ENCODE data around the gene DNAH9. TPM values are rescaled to one million over a fixed set of nuclear protein-coding genes. Genes with fewer than 3 reads are reported as not detected.

The DNAH9 gene
- total RNA-seq, 5 donors from 2014 or later (not counting 1 experiment from before 2014, with no cell fraction given) = not detected

DNA sequence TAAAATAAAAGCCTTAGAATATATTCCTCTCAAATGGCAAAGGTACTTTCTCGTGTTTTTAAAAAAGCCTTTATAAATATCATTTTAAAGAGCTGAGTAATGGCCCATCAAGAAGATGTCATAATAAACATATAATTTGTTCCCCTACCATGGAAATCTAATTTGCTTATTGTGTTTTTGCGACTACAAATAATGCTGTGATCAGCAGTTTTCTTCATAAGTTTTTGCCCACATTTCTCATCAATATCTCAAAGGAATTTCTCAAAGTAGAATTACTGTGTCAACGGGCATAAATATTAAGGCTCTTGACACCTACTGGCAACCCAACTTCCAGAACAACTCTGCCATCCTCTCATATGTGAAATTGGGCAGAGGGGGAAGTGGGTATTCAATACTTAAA, 381.5 kb downstream of the DNAH9 start:
- no peaks in the 10 kb centered on the region for H3K4me1 ChIP-seq (ENCODE audit: control insufficient read depth in 1 of 2, extremely low read depth in 1 of 2, insufficient read depth in 2 of 2, low read length in 2 of 2)
- DNase-seq = no peak
- no peaks in the 10 kb centered on the region for H3K9me3 ChIP-seq
- no peaks in the 10 kb centered on the region for H3K27me3 ChIP-seq (replicated peaks in 1 of 2; ENCODE audit: control insufficient read depth in 2 of 2, extremely low read depth in 1 of 2, insufficient read depth in 2 of 2, low read length in 1 of 2)
- H3K36me3 ChIP-seq (ENCODE audit: control insufficient read depth in 2 of 2, extremely low read depth in 1 of 2, insufficient read depth in 1 of 2, low read length in 1 of 2) = peaks cover 4 to 54% of the 10 kb centered on the region in 2 donors
- H3K4me1 Mint-ChIP-seq = peaks cover 0 to 4% (median 4%) of the 10 kb centered on the region in 3 donors
- POLR2A ChIA-PET = no interaction called here
- no peaks in the 10 kb centered on the region for H3K27me3 Mint-ChIP-seq
- H3K27ac ChIP-seq (ENCODE audit: low read length) = no peak overlapping the region
- CTCF ChIA-PET = no interaction called here
- ATAC-seq (replicated peaks in 1 of 4) = no peak
- no peak overlapping the region for H3K4me3 Mint-ChIP-seq
- whole genome bisulfite sequencing (ENCODE audit: insufficient coverage) = no CpG with 5 or more reads among the region's 3 CpGs
- H3K36me3 Mint-ChIP-seq = peaks cover 84% of the 10 kb centered on the region
- peaks cover 0 to 6% (median 0%) of the 10 kb centered on the region in 3 donors for H3K9me3 Mint-ChIP-seq
- no peak overlapping the region for H3K4me3 ChIP-seq (ENCODE audit: control insufficient read depth in 1 of 2, extremely low read depth in 1 of 2, low read length in 1 of 2)
- H3K27ac Mint-ChIP-seq = no peak overlapping the region

DNA sequence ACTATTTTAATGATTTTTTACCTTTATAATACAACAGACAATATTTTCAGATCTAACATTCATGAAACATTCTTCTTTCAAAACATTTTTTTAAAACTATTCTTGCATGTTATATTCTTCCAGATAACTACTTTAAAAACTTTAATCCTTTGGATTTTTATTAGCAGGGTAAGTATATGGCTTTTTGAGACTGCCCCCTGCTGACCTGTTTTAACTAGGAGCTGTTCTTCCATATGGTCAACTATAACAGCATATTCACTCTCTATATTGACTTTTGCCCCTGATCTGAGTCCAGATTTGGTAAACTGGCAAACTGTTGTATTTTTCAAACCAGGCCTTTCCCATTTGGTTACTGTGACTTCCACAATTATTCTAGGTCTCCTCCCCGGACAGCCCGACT, 382.5 kb downstream of the DNAH9 start:
- peaks cover 82% of the 10 kb centered on the region for H3K36me3 Mint-ChIP-seq
- Histone ChIP-seq H3K4me3 (ENCODE audit: control insufficient read depth in 1 of 2, extremely low read depth in 1 of 2, low read length in 1 of 2) (no peak overlapping the region), H3K27ac (ENCODE audit: low read length) (no peak overlapping the region), H3K27me3 (replicated peaks in 1 of 2; ENCODE audit: control insufficient read depth in 2 of 2, extremely low read depth in 1 of 2, insufficient read depth in 2 of 2, low read length in 1 of 2) (no peaks in the 10 kb centered on the region), H3K9me3 (no peaks in the 10 kb centered on the region), H3K4me1 (ENCODE audit: control insufficient read depth in 1 of 2, extremely low read depth in 1 of 2, insufficient read depth in 2 of 2, low read length in 2 of 2) (no peaks in the 10 kb centered on the region), H3K36me3 (ENCODE audit: control insufficient read depth in 2 of 2, extremely low read depth in 1 of 2, insufficient read depth in 1 of 2, low read length in 1 of 2) (peaks cover 8 to 63% of the 10 kb centered on the region in 2 donors)
- no peak overlapping the region for H3K27ac Mint-ChIP-seq
- no peak for DNase-seq
- no peaks in the 10 kb centered on the region for H3K27me3 Mint-ChIP-seq
- peaks cover 0 to 4% (median 4%) of the 10 kb centered on the region in 3 donors for H3K4me1 Mint-ChIP-seq
- 79% methylated on average over 2 of the region's 2 CpGs for WGBS (ENCODE audit: insufficient coverage)
- no peaks in the 10 kb centered on the region for H3K9me3 Mint-ChIP-seq
- no peak for ATAC-seq (replicated peaks in 1 of 4)
- POLR2A ChIA-PET = no interaction called here
- H3K4me3 Mint-ChIP-seq = no peak overlapping the region
- CTCF ChIA-PET = interaction anchor here (0.6 to 0.7 kb wide), 4 partner anchors 13 to 1285 kb away, joined by 3 to 4 read pairs (median 3); no protein-coding TSS in a partner anchor

DNA sequence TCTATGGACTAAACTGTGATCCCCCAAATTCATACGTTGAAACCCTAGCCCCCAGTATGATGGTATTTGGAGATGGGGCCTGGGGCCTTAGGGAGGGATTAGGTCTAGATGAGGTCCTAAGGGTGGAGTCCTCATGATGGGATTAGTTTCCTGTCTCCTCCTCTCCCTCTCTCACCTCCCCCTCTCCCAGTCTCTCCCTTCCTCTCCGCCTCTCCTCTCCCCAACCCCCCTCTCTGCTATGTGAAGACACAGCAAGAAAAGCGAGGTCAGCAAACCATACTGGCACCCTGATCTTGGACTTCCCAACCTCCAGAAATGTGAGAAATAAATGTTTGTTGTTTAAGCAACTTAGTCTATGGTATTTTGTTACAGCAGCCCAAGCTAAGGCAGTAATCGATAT, 383.6 kb downstream of the DNAH9 start:
- DNase-seq (no peak), ATAC-seq (replicated peaks in 1 of 4) (no peak)
- no peak overlapping the region for H3K27ac Mint-ChIP-seq
- no peaks in the 10 kb centered on the region for H3K27me3 Mint-ChIP-seq
- ChIA-PET POLR2A (no interaction called here), CTCF (interaction anchor here in 1 of 2 donors (0.7 kb wide), 1 partner anchor 52 kb away, joined by 6 read pairs; no protein-coding TSS in a partner anchor)
- Histone ChIP-seq H3K4me1 (ENCODE audit: control insufficient read depth in 1 of 2, extremely low read depth in 1 of 2, insufficient read depth in 2 of 2, low read length in 2 of 2) (no peaks in the 10 kb centered on the region), H3K36me3 (ENCODE audit: control insufficient read depth in 2 of 2, extremely low read depth in 1 of 2, insufficient read depth in 1 of 2, low read length in 1 of 2) (peaks cover 8 to 71% of the 10 kb centered on the region in 2 donors), H3K4me3 (ENCODE audit: control insufficient read depth in 1 of 2, extremely low read depth in 1 of 2, low read length in 1 of 2) (no peak overlapping the region), H3K27ac (ENCODE audit: low read length) (no peak overlapping the region), H3K27me3 (replicated peaks in 1 of 2; ENCODE audit: control insufficient read depth in 2 of 2, extremely low read depth in 1 of 2, insufficient read depth in 2 of 2, low read length in 1 of 2) (no peaks in the 10 kb centered on the region), H3K9me3 (no peaks in the 10 kb centered on the region)
- no CpG with 5 or more reads among the region's 4 CpGs for WGBS (ENCODE audit: insufficient coverage)
- H3K9me3 Mint-ChIP-seq = no peaks in the 10 kb centered on the region
- peaks cover 71% of the 10 kb centered on the region for H3K36me3 Mint-ChIP-seq
- peaks cover 0 to 3% (median 0%) of the 10 kb centered on the region in 3 donors for H3K4me1 Mint-ChIP-seq
- no peak overlapping the region for H3K4me3 Mint-ChIP-seq

DNA sequence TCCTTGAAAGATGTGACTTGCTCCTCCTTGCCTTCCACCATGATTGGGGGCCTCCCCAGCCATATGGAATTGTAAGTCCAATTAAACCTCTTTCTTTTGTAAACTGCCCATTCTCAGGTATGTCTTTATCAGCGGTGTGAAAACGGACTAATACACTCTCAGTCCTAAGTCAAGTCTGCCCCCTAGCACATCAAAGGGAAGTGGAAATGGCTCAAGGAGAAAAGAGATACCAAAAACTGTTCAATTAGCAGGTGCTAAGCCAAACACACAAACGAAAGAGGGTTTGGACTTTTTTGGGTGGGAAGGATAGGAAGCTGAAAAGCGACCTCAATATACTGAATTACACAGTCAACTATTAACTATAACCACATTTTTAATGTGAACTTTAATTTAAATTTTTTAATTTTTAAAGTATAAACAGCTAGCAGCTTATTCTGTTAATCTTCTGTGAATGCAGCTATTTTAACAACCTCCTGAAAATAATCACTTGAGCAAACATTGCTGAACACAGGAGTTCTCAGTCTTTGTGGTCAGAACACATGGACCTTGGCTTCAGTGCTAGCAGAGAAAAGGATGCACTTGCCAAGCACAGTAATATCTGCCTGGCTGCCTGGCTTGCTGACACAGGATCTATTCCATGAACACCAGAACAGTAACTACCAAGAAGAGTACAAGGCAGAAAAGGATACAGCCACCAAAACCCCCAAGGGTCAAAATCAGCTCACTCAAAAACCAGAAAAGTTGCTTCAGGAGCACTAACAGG, 388.1 kb downstream of the DNAH9 start:
- H3K4me3 Mint-ChIP-seq = no peak overlapping the region
- Histone ChIP-seq H3K36me3 (ENCODE audit: control insufficient read depth in 2 of 2, extremely low read depth in 1 of 2, insufficient read depth in 1 of 2, low read length in 1 of 2) (peaks cover 14 to 71% of the 10 kb centered on the region in 2 donors), H3K27ac (ENCODE audit: low read length) (no peak overlapping the region), H3K4me3 (ENCODE audit: control insufficient read depth in 1 of 2, extremely low read depth in 1 of 2, low read length in 1 of 2) (no peak overlapping the region), H3K27me3 (replicated peaks in 1 of 2; ENCODE audit: control insufficient read depth in 2 of 2, extremely low read depth in 1 of 2, insufficient read depth in 2 of 2, low read length in 1 of 2) (no peaks in the 10 kb centered on the region), H3K9me3 (no peaks in the 10 kb centered on the region), H3K4me1 (ENCODE audit: control insufficient read depth in 1 of 2, extremely low read depth in 1 of 2, insufficient read depth in 2 of 2, low read length in 2 of 2) (no peaks in the 10 kb centered on the region)
- no CpG with 5 or more reads among the region's 4 CpGs for WGBS (ENCODE audit: insufficient coverage)
- H3K9me3 Mint-ChIP-seq = no peaks in the 10 kb centered on the region
- ATAC-seq (replicated peaks in 1 of 4) (no peak), DNase-seq (no peak)
- H3K4me1 Mint-ChIP-seq = peaks cover 25 to 27% (median 25%) of the 10 kb centered on the region in 3 donors
- H3K27ac Mint-ChIP-seq = no peak overlapping the region
- ChIA-PET POLR2A (interaction anchor here in 1 of 2 donors (1.8 kb wide), 1 partner anchor 11 kb away, joined by 6 read pairs; the partner anchor contains the start of gene ZNF18), CTCF (no interaction called here)
- no peaks in the 10 kb centered on the region for H3K27me3 Mint-ChIP-seq
- peaks cover 75% of the 10 kb centered on the region for H3K36me3 Mint-ChIP-seq

DNA sequence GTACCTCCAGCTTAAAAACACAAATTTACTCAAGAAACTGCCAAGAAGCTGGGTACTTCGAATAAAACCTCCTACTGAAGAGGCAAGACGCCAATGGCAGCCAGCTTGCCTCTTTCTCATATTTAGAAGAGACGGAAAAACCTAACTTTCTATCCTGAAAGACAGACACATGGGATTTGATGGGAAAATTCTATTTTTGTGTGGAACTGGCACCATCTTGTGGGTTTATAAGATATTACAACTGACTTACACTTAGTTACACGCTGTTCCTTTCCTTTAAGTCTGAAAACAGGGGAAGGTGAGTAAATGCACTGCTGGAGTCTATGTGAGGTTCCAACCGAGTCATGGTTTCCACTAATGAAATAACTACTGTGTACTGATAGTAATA, 388.7 kb downstream of the DNAH9 start:
- Mint-ChIP-seq H3K36me3 (peaks cover 73% of the 10 kb centered on the region), H3K9me3 (no peaks in the 10 kb centered on the region), H3K27me3 (no peaks in the 10 kb centered on the region), H3K4me3 (no peak overlapping the region), H3K4me1 (peaks cover 25 to 28% (median 28%) of the 10 kb centered on the region in 3 donors), H3K27ac (no peak overlapping the region)
- ATAC-seq (replicated peaks in 1 of 4) (no peak), DNase-seq (peak in 1 of 35 experiments; percentile 11)
- Histone ChIP-seq H3K4me1 (ENCODE audit: control insufficient read depth in 1 of 2, extremely low read depth in 1 of 2, insufficient read depth in 2 of 2, low read length in 2 of 2) (no peaks in the 10 kb centered on the region), H3K27ac (ENCODE audit: low read length) (no peak overlapping the region), H3K9me3 (no peaks in the 10 kb centered on the region), H3K4me3 (ENCODE audit: control insufficient read depth in 1 of 2, extremely low read depth in 1 of 2, low read length in 1 of 2) (no peak overlapping the region), H3K27me3 (replicated peaks in 1 of 2; ENCODE audit: control insufficient read depth in 2 of 2, extremely low read depth in 1 of 2, insufficient read depth in 2 of 2, low read length in 1 of 2) (no peaks in the 10 kb centered on the region), H3K36me3 (ENCODE audit: control insufficient read depth in 2 of 2, extremely low read depth in 1 of 2, insufficient read depth in 1 of 2, low read length in 1 of 2) (peaks cover 14 to 72% of the 10 kb centered on the region in 2 donors)
- ChIA-PET CTCF (no interaction called here), POLR2A (interaction anchor here in 1 of 2 donors (1.8 kb wide), 1 partner anchor 10 kb away, joined by 6 read pairs; the partner anchor contains the start of gene ZNF18)
- no CpG with 5 or more reads among the region's 5 CpGs for WGBS (ENCODE audit: insufficient coverage)

DNA sequence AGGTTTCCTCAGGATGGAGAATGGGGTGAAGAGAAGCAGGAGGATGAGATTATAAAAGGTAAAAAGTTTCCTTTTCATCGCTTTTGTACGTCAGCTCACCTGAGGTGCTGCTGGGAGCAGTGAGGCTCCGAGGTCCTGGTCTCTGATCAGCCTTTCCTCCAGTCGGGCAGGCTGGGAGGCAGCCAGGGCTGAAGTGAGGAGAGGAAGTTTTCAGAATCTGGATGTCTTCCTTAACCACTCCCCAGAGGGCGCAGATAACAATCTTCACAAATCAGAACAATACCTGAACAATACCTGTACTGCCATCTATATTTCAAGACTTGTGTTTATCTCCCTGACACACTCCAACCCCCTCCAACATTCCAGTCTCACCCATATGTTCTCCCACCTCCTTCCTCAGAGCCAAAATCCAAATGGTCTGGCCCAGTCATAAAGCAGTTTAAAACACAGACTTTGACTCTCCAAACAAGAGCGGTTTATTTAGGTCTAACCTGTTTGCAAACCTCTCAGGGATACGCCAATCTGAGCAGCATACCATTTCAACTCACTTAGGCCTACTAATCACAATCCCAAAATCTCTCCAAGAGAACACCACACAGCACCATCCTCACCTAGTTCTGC, 392.2 kb downstream of the DNAH9 start:
- POLR2A ChIA-PET = no interaction called here
- DNase-seq (no peak), ATAC-seq (replicated peaks in 1 of 4) (no peak)
- no peaks in the 10 kb centered on the region for H3K9me3 ChIP-seq
- 98% methylated on average over 3 of the region's 7 CpGs for WGBS (ENCODE audit: insufficient coverage)
- H3K4me1 Mint-ChIP-seq = peaks cover 38 to 40% (median 39%) of the 10 kb centered on the region in 3 donors
- no peaks in the 10 kb centered on the region for H3K27me3 Mint-ChIP-seq
- CTCF ChIA-PET = interaction anchor here in 1 of 2 donors (0.6 kb wide), 1 partner anchor 1370 kb away, joined by 4 read pairs; no protein-coding TSS in a partner anchor
- no peak overlapping the region for H3K27ac ChIP-seq (ENCODE audit: low read length)
- peaks cover 5 to 45% of the 10 kb centered on the region in 2 donors for H3K36me3 ChIP-seq (ENCODE audit: control insufficient read depth in 2 of 2, extremely low read depth in 1 of 2, insufficient read depth in 1 of 2, low read length in 1 of 2)
- H3K4me3 Mint-ChIP-seq = no peak overlapping the region
- peaks cover 58% of the 10 kb centered on the region for H3K36me3 Mint-ChIP-seq
- no peak overlapping the region for H3K4me3 ChIP-seq (ENCODE audit: control insufficient read depth in 1 of 2, extremely low read depth in 1 of 2, low read length in 1 of 2)
- no peaks in the 10 kb centered on the region for H3K4me1 ChIP-seq (ENCODE audit: control insufficient read depth in 1 of 2, extremely low read depth in 1 of 2, insufficient read depth in 2 of 2, low read length in 2 of 2)
- H3K27ac Mint-ChIP-seq = no peak overlapping the region
- H3K27me3 ChIP-seq (replicated peaks in 1 of 2; ENCODE audit: control insufficient read depth in 2 of 2, extremely low read depth in 1 of 2, insufficient read depth in 2 of 2, low read length in 1 of 2) = no peaks in the 10 kb centered on the region
- no peaks in the 10 kb centered on the region for H3K9me3 Mint-ChIP-seq
